AG04449 (cell line): ENCODE results near the gene ETV3L.
"Not testable (repeated sequence)": the region's sequence is repeated elsewhere in the genome, so short reads cannot be mapped to it uniquely, and the experiment has no call there.

Experiments
- CTCF ChIA-PET: fragments of 350-600 bp; formaldehyde crosslinking; extraction: SDS; loops from one replicate; lab custom pipeline; 2021; ENCODE audit warnings: antibody characterized with exemption; lab: Yijun Ruan, JAX
- POLR2A ChIA-PET: fragments of 400-600, 350-600 bp; formaldehyde crosslinking; extraction: SDS; loops from one replicate; lab custom pipeline; 2020; ENCODE audit warnings: antibody characterized with exemption, inconsistent platforms; lab: Yijun Ruan, JAX
- DNase-seq: peaks from one replicate; pipeline ENCODE4 v3.0.0-alpha.2; 2010; ENCODE audit warnings: low read depth, low spot score
- H3K4me3 ChIP-seq: 2 replicates; pipeline ENCODE4 v1.5.1; 2011; ENCODE audit warnings: low read depth, mild to moderate bottlenecking, control low read depth, low read length
- TF ChIP-seq, protein P1 (sequence below): IDR thresholded peaks from one replicate; pipeline ENCODE4 v1.5.1; 2011; ENCODE audit warnings: mild to moderate bottlenecking, moderate library complexity, low read length, control low read depth, inconsistent platforms; ENCODE audit not compliant: insufficient read depth; ENCODE audit errors: missing control alignments

Gene ETV3L

GRCh38 chr1:157081707-157082106 is 17.9 kb downstream of the ETV3L start:
- no peak for DNase-seq
- TF ChIP-seq, protein P1, sequence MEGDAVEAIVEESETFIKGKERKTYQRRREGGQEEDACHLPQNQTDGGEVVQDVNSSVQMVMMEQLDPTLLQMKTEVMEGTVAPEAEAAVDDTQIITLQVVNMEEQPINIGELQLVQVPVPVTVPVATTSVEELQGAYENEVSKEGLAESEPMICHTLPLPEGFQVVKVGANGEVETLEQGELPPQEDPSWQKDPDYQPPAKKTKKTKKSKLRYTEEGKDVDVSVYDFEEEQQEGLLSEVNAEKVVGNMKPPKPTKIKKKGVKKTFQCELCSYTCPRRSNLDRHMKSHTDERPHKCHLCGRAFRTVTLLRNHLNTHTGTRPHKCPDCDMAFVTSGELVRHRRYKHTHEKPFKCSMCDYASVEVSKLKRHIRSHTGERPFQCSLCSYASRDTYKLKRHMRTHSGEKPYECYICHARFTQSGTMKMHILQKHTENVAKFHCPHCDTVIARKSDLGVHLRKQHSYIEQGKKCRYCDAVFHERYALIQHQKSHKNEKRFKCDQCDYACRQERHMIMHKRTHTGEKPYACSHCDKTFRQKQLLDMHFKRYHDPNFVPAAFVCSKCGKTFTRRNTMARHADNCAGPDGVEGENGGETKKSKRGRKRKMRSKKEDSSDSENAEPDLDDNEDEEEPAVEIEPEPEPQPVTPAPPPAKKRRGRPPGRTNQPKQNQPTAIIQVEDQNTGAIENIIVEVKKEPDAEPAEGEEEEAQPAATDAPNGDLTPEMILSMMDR: no peak
- ChIA-PET POLR2A (no interaction called here), CTCF (interaction anchor here (0.9 to 3.8 kb wide), 4 partner anchors 9 to 75 kb away, joined by 3 to 40 read pairs (median 8); no protein-coding TSS in a partner anchor)
- H3K4me3 ChIP-seq: no peak overlapping the region

DNA sequence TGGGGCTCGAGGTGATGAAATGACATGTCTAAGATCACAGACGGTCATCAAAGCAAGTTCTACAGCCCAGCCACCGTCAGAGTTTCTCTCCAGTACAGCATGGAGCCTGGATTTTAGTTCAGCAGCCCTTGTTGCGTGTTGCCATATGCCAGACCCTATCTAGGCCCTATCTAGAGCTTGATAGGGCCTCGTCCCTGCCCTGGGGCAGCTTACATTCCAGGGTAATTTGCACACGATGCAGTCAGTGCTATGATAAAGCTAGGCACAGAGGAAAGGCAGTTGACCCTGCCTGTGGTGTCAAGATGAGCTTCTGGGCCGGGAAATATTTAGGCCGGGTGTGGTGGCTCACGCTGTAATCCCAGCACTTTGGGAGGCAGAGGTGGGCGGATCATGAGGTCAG is 18.9 kb downstream of the ETV3L start:
- ChIA-PET POLR2A (no interaction called here), CTCF (interaction anchor here (1.2 to 3.8 kb wide), 4 partner anchors 10 to 76 kb away, joined by 3 to 40 read pairs (median 8); no protein-coding TSS in a partner anchor)
- H3K4me3 ChIP-seq: no peak overlapping the region
- TF ChIP-seq, protein P1: no peak
- no peak for DNase-seq

DNA sequence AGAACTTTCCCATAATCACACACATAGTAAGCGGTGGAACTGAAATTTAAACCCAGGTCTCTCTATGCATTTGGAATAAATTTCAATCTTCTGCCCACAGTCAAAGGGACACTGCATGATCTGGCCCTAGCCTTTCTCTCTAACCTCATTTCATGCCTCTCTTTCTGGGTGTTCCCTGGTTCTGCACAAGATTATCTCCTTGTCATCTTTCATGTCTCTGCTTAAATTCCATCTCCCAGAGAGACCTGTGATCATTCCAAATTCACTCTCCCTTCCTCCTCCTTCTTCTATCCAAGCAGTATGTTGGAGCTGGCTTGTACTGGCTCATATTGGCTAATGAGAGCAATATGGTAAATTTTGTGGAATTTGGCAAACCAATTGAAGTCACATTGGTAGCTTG is 22.2 kb downstream of the ETV3L start:
- no peak for DNase-seq
- CTCF ChIA-PET: interaction anchor here (1.0 to 2.8 kb wide), 3 partner anchors 11 to 51 kb away, joined by 3 to 10 read pairs (median 3); no protein-coding TSS in a partner anchor
- POLR2A ChIA-PET: no interaction called here
- H3K4me3 ChIP-seq: no peak overlapping the region
- TF ChIP-seq, protein P1: no peak

DNA sequence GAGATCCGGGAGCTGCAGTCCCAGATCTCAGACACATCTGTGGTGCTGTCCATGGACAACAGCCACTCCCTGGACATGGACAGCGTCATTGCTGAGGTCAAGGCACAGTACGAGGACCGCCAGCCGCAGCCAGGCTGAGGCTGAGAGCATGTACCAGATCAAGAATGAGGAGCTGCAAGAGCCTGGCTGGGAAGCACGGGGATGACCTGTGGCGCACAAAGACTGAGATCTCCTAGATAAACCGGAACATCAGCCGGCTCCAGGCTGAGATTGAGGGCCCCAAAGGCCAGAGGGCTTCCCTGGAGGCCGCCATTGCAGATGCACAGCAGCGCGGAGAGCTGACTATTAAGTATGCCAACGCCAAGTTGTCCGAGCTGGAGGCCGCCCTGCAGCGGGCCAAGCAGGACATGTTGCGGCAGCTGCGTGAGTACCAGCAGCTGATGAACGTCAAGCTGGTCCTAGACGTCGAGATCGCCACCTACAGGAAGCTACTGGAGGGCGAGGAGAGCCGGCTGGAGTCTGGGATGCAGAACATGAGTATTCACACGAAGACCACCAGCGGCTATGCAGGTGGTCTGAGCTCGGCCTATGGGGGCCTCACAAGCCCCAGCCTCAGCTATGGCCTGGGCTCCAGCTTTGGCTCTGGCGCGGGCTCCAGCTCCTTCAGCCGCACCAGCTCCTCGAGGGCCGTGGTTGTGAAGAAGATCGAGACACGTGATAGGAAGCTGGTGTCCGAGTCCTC is 25.5 kb downstream of the ETV3L start:
- POLR2A ChIA-PET: interaction anchor here (1.0 kb wide), 1 partner anchor 13 kb away, joined by 3 read pairs; no protein-coding TSS in a partner anchor

DNA sequence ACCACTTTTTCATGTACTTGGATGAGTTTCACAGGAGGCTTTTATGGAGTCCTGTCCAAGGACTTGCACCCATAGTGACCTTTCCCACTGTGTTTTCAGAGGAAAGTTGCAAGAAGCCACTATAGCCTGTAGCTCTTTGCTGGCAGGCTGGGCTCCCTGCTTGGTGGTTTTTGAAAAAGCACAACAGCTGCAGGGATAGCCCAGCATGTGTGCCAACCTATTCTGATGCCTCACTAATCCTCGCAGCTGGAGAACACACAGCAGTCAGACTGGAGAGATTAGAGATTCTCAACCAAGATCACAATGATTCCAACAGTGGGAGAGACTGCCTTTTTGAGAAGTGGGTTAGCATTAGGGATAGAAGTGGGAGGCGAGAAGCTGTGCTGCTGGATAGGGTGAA is 30.0 kb downstream of the ETV3L start:
- TF ChIP-seq, protein P1: no peak
- DNase-seq: no peak
- H3K4me3 ChIP-seq: no peak overlapping the region
- POLR2A ChIA-PET: no interaction called here
- CTCF ChIA-PET: interaction anchor here (1.0 to 3.0 kb wide), 5 partner anchors 11 to 99 kb away, joined by 3 to 16 read pairs (median 3); no protein-coding TSS in a partner anchor

More for the DNA sequence above, 25.5 kb downstream of the ETV3L start:
- TF ChIP-seq, protein P1: peak; percentile 72
- H3K4me3 ChIP-seq: no peak overlapping the region
- no peak for DNase-seq
- CTCF ChIA-PET: interaction anchor here (0.7 to 3.1 kb wide), 27 partner anchors 9 to 411 kb away, joined by 3 to 19 read pairs (median 4); partner anchors contain the start of gene PEAR1

- CTCF ChIA-PET, DNase-seq, H3K4me3 ChIP-seq, POLR2A ChIA-PET: not testable (repeated sequence)
Measured at GRCh38 chr1:157059241-157059640, 40.4 kb downstream of the ETV3L start.

- TF ChIP-seq, protein P1: no peak
- ChIA-PET CTCF (no interaction called here), POLR2A (no interaction called here)
- DNase-seq: no peak
- H3K4me3 ChIP-seq: no peak overlapping the region
Measured at GRCh38 chr1:157056269-157056668, 43.3 kb downstream of the ETV3L start.

GRCh38 chr1:157055729-157056128 is 43.9 kb downstream of the ETV3L start:
- DNase-seq, POLR2A ChIA-PET, H3K4me3 ChIP-seq: not testable (repeated sequence)
- CTCF ChIA-PET: interaction anchor here (0.6 kb wide), 1 partner anchor 100 kb away, joined by 3 read pairs; no protein-coding TSS in a partner anchor
